ENCODE results near the gene SYT11. TPM values are rescaled to one million over a fixed set of nuclear protein-coding genes. Genes with fewer than 3 reads are reported as not detected.
A peak's percentile ranks its signal among the peaks of the same experiment; 100 is the strongest.

Gene SYT11
- total and polyA plus RNA-seq, 2 of the 8 experiments (the other 6 are each of a cell fraction or from before 2014, with no cell fraction given) = 7.2 to 9.6 TPM

DNA sequence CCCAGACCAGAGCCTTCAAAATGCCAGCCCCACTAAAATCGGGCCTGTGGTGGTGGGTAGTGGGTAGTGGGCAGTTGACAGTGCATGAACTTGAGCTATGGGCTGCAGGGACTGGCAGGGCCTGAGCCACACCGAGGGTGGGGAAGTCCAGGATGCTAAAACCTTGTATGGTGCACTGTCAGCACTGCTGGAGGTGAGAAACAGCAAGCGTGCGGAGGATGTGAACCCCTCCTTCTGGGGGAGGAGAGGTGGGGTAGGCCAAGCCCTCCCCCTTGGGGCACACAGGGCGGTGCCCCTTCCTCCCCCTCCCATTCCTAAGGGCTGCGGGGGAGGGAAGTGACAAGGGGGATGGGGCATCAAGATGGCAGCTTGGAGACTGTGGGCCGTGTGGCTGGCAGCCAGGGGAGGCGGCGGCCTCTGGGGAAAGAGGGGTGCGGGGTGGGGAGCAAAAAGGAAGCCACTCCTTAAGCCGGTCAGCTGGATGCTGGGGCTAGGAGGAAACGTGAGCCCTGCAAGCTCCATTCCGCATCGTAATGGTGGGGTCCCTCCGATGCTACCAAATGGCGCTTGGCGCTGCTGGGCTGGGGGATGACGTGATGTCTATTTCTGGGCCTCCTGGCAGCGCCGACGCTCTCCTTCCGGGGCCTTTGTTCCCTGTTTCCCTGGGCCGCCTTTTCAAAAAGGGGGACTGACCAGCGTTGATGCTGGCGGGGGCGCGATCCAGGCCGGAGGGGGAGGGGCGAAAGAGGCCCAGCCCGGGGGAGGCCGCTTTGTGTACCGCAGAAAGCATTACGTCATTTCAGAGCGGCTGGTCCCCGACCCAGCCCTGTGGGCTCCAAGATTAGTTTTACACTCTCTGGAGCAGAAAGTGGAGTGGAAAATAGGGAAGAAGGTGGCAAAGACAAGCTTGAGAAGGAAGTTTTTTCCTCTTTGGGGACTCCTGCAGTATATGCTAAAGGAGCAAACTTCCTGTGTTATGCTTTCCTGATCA is 809 bp downstream of the SYT11 start (continued):
- TF ChIP-seq, protein P1, sequence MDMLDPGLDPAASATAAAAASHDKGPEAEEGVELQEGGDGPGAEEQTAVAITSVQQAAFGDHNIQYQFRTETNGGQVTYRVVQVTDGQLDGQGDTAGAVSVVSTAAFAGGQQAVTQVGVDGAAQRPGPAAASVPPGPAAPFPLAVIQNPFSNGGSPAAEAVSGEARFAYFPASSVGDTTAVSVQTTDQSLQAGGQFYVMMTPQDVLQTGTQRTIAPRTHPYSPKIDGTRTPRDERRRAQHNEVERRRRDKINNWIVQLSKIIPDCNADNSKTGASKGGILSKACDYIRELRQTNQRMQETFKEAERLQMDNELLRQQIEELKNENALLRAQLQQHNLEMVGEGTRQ (IDR thresholded peaks at IDR 0.05; ENCODE audit: low read length) = 0 out of 2 replicates have a peak, but pooled peaks have one; percentile 11
- TF ChIP-seq NRF1 (IDR thresholded peaks at IDR 0.05; ENCODE audit: low read depth, low read length) (no peak), BACH1 (IDR thresholded peaks at IDR 0.05; ENCODE audit: low read length) (no peak), BCL11A (IDR thresholded peaks at IDR 0.05; ENCODE audit: low read depth in 2 of 2, low read length in 2 of 2) (no peak), RFX5 (IDR thresholded peaks at IDR 0.05; ENCODE audit: borderline replicate concordance, low read depth, low read length) (no peak), YY1 (IDR thresholded peaks at IDR 0.05; ENCODE audit: low read depth, low read length) (peak; percentile 87), RNF2 (IDR thresholded peaks at IDR 0.05; ENCODE audit: borderline replicate concordance, low read depth, low read length, missing control alignments, poor library complexity, severe bottlenecking) (no peak), SIN3A (conservative IDR thresholded peaks at IDR 0.05 in 1 of 2, IDR thresholded peaks at IDR 0.05 in 1 of 2; ENCODE audit: low read depth in 1 of 2, low read length in 2 of 2) (0 out of 4 replicates have a peak, but pooled peaks of 1 of the 2 experiments have one; percentile 20), ZNF274 (IDR thresholded peaks at IDR 0.05; ENCODE audit: borderline replicate concordance, extremely low read depth, low read length) (no peak), GTF2F1 (IDR thresholded peaks at IDR 0.05; ENCODE audit: borderline replicate concordance, low read depth, low read length) (no peak), RBBP5 (IDR thresholded peaks at IDR 0.05; ENCODE audit: borderline replicate concordance, low read depth, low read length) (no peak), TCF12 (IDR thresholded peaks at IDR 0.05; ENCODE audit: low read depth, low read length) (no peak), EP300 (IDR thresholded peaks at IDR 0.05; ENCODE audit: borderline replicate concordance in 1 of 2, low read depth in 2 of 2, low read length in 2 of 2) (0 out of 3 replicates have a peak, but pooled peaks of 1 of the 2 experiments have one; percentile 16), MAFK (IDR thresholded peaks at IDR 0.05; ENCODE audit: low read depth, low read length) (no peak), FOSL1 (IDR thresholded peaks at IDR 0.05; ENCODE audit: insufficient read depth, low read depth, low read length) (no peak), POU5F1 (IDR thresholded peaks at IDR 0.05; ENCODE audit: low read depth, low read length) (no peak), EZH2 (IDR thresholded peaks at IDR 0.05; ENCODE audit: low read depth, low read length, severe bottlenecking) (no peak)
- TF ChIP-seq, protein P2, sequence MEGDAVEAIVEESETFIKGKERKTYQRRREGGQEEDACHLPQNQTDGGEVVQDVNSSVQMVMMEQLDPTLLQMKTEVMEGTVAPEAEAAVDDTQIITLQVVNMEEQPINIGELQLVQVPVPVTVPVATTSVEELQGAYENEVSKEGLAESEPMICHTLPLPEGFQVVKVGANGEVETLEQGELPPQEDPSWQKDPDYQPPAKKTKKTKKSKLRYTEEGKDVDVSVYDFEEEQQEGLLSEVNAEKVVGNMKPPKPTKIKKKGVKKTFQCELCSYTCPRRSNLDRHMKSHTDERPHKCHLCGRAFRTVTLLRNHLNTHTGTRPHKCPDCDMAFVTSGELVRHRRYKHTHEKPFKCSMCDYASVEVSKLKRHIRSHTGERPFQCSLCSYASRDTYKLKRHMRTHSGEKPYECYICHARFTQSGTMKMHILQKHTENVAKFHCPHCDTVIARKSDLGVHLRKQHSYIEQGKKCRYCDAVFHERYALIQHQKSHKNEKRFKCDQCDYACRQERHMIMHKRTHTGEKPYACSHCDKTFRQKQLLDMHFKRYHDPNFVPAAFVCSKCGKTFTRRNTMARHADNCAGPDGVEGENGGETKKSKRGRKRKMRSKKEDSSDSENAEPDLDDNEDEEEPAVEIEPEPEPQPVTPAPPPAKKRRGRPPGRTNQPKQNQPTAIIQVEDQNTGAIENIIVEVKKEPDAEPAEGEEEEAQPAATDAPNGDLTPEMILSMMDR (IDR thresholded peaks at IDR 0.05; ENCODE audit: control extremely low read depth in 1 of 3, insufficient read depth in 1 of 3, low read depth in 1 of 3, low read length in 3 of 3) = no peak
